CD4-positive, CD25-positive, alpha-beta regulatory T cell (primary cell): ENCODE data around the gene GTPBP6. TPM values are rescaled to one million over a fixed set of nuclear protein-coding genes. Genes with fewer than 3 reads are reported as not detected.
"Not testable (repeated sequence)": the region's sequence is repeated elsewhere in the genome, so short reads cannot be mapped to it uniquely, and the experiment has no call there.

Experiments
- ATAC-seq, 2 donors: fragments of 150-1000 bp; cut with Tn5 transposase; one replicate each; pipeline ENCODE4 v1.10.0; 2021; ENCODE audit warnings: low read depth in 2 of 2, moderate number of reproducible peaks in 2 of 2, moderate library complexity in 1 of 2
- DNase-seq, 3 donors: peaks; one replicate each; pipeline versions ENCODE4 v3.0.0 to v3.0.0-alpha.2; 2012 to 2022; ENCODE audit warnings: mixed read lengths in 1 of 3
- H3K27ac ChIP-seq: one replicate; pipeline ENCODE4 v1.7.0; 2013; ENCODE audit warnings: mild to moderate bottlenecking, low read length; ENCODE audit not compliant: insufficient read depth, poor library complexity, severe bottlenecking
- H3K27me3 ChIP-seq: one replicate; pipeline ENCODE4 v1.7.0; 2013; ENCODE audit warnings: low read length; ENCODE audit not compliant: control insufficient read depth, insufficient read depth
- H3K36me3 ChIP-seq: one replicate; pipeline ENCODE4 v1.7.0; 2013; ENCODE audit warnings: mild to moderate bottlenecking, low read length, moderate library complexity; ENCODE audit not compliant: control insufficient read depth, insufficient read depth
- H3K4me1 ChIP-seq: 2 replicates; pipeline ENCODE4 v1.7.0; 2013; ENCODE audit warnings: mild to moderate bottlenecking, low read length; ENCODE audit not compliant: insufficient read depth, control insufficient read depth, poor library complexity, severe bottlenecking
- H3K4me3 ChIP-seq: one replicate; pipeline ENCODE4 v1.7.0; 2013; ENCODE audit warnings: low read depth, mild to moderate bottlenecking, low read length, moderate library complexity
- H3K9me3 ChIP-seq, 2 experiments: 1 replicate in 1 of 2; 2 replicates in 1 of 2; pipeline ENCODE4 v1.7.0; 2013; ENCODE audit warnings: low read length in 2 of 2, mild to moderate bottlenecking in 1 of 2, moderate library complexity in 1 of 2; ENCODE audit not compliant: control insufficient read depth in 2 of 2
- H3K27ac Mint-ChIP-seq, 3 donors: one replicate each; pipeline ENCODE4 v1.8.0; 2020 to 2022; ENCODE audit warnings: mild to moderate bottlenecking in 3 of 3, mixed read lengths in 3 of 3, moderate library complexity in 2 of 3
- H3K27me3 Mint-ChIP-seq: one replicate; pipeline ENCODE4 v1.8.0; 2022; ENCODE audit warnings: mild to moderate bottlenecking, mixed read lengths
- H3K36me3 Mint-ChIP-seq: one replicate; pipeline ENCODE4 v1.8.0; 2020; ENCODE audit warnings: mixed read lengths
- H3K4me1 Mint-ChIP-seq, 4 donors: one replicate each; pipeline ENCODE4 v1.8.0; 2020 to 2022; ENCODE audit warnings: mixed read lengths in 4 of 4, mild to moderate bottlenecking in 1 of 4
- H3K4me3 Mint-ChIP-seq, 4 donors: one replicate each; pipeline ENCODE4 v1.8.0; 2020 to 2022; ENCODE audit warnings: mild to moderate bottlenecking in 4 of 4, mixed read lengths in 4 of 4, moderate library complexity in 3 of 4
- H3K9me3 Mint-ChIP-seq, 7 donors: one replicate each; pipeline ENCODE4 v1.8.0; 2020 to 2022; ENCODE audit warnings: mixed read lengths in 7 of 7, mild to moderate bottlenecking in 3 of 7, moderate library complexity in 2 of 7
- polyA plus RNA-seq, 4 donors: library from polyadenylated mRNA; unstranded; fragments of 300-500 nt; fragmentation: Illumina TruSeq; gene quantifications; one replicate each; pipeline ENCODE4 v1.2.3, GENCODE V29; 2021
- total RNA-seq: library from RNA; stranded (reverse); gene quantifications from one replicate; pipeline ENCODE4 v1.2.3, GENCODE V29; 2022

GTPBP6 gene
- total and polyA plus RNA-seq, 5 donors from 2014 or later: 29.7 to 62.2 (median 36.7) TPM

DNA sequence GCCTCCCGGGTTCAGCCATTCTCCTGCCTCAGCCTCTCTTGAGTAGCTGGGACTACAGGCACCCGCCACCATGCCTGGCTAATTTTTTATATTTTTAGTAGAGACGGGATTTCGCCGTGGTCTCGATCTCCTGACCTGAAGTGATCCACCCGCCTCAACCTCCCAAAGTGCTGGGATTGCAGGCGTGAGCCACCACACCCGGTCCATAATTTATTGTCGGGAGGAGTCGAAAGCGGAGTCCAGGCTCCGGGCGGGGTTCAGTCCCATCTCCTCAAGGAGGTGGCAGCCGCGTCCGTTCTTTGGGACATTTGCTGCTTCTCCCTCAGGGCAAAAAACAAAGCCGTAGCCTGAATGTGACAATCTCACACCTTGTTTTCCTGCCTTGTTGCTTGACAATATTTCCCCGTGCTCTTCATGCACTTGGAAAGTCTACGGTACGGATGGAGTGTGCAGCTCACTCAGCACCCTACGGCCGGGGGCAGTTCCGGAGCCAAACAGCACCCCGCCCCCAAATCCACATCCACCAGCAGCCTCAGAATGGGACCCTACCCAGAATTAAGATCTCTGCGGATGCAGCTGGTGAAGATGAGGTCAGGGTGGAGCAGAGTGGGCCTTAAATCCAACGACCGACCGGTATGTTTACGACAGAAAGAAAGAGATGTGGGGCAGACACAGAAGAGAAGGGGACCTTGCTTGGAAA lies 9.6 kb downstream of the GTPBP6 start:
- no peak for DNase-seq
- Histone ChIP-seq H3K4me3 (no peak overlapping the region), H3K36me3 (peaks cover 59% of the 10 kb centered on the region), H3K4me1 (no peaks in the 10 kb centered on the region), H3K27ac (no peak overlapping the region), H3K9me3 (no peaks in the 10 kb centered on the region), H3K27me3 (no peaks in the 10 kb centered on the region)
- H3K9me3 Mint-ChIP-seq: peaks cover 0 to 4% (median 0%) of the 10 kb centered on the region in 7 donors
- no peak for ATAC-seq
- H3K4me1 Mint-ChIP-seq: no peaks in the 10 kb centered on the region
- no peak overlapping the region for H3K4me3 Mint-ChIP-seq
- H3K27me3 Mint-ChIP-seq: no peaks in the 10 kb centered on the region
- H3K36me3 Mint-ChIP-seq: peaks cover 34% of the 10 kb centered on the region
- no peak overlapping the region for H3K27ac Mint-ChIP-seq

DNA sequence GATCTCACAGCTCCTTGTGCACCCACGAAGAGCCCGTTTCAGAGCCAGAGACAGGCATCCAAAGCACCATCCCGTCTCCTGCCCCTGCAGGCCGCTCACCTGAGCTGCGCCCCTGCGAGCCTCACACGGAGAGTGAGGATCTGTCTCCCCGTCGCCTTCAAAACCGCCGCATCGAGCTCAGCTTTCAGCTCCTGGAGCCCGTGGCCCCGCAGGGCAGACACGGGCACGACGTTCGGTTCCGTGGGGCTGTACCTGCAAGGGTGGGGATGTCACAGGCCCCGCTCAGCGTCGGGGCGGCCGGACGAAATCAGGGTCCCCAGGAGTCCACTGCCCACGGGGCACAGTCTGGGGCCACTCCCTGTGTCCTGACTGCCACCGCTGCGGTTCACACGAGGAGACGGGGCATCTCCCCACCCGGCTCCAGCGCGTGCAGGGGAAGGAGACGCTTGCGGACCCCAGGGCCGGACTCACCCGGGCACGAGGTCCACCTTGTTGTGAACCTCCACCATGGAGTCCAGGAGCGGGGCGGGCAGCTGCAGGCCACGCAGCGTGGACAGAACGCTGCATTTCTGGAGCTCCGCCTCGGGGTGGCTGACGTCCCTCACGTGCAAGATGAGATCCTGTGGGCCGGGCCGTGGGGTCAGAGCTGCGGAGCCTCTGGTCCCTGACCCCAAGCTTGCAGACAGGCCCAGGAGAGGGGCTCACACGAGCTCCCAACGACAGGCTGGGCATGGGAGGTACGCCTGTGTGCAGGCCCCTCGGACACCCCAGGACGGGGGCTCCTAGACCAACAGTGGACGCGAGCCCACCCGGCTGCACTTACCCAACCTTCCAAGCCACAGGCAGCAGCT lies 11.1 kb downstream of the GTPBP6 start:
- Histone ChIP-seq H3K27ac (no peak overlapping the region), H3K36me3 (peaks cover 45% of the 10 kb centered on the region), H3K27me3 (no peaks in the 10 kb centered on the region), H3K9me3 (no peaks in the 10 kb centered on the region), H3K4me1 (no peaks in the 10 kb centered on the region), H3K4me3 (no peak overlapping the region)
- H3K27me3 Mint-ChIP-seq: no peaks in the 10 kb centered on the region
- H3K27ac Mint-ChIP-seq: peak overlapping the region in 1 of 3 donors; percentile 20
- H3K9me3 Mint-ChIP-seq: peaks cover 0 to 4% (median 0%) of the 10 kb centered on the region in 7 donors
- H3K4me3 Mint-ChIP-seq: no peak overlapping the region
- ATAC-seq (no peak), DNase-seq (no peak)
- H3K36me3 Mint-ChIP-seq: peaks cover 31% of the 10 kb centered on the region
- no peaks in the 10 kb centered on the region for H3K4me1 Mint-ChIP-seq

DNA sequence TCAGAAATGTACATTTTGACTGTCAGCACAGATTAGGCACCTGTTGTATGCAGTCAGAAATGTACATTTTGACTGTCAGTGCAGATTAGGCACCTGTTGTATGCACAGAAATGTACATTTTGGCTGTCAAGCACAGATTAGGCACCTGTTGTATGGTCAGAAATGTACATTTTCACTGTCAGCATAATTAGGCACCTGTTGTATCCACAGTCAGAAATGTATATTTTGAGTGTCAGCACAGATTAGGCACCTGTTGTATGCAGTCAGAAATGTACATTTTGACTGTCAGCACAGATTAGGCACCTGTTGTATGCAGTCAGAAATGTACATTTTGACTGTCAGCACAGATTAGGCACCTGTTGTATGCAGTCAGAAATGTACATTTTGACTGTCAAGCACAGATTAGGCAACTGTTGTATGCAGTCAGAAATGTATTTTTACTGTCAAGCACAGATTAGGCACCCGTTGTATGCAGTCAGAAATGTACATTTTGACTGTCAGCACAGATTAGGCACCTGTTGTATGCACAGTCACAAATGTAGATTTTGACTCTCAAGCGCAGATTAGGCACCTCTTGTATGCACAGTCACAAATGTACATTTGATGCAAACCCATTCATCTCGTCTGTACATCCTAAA lies 11.9 kb downstream of the GTPBP6 start:
- peaks cover 25% of the 10 kb centered on the region for H3K36me3 Mint-ChIP-seq
- not testable (repeated sequence) for H3K4me1 ChIP-seq, H3K27me3 ChIP-seq, H3K9me3 Mint-ChIP-seq, DNase-seq, H3K27me3 Mint-ChIP-seq, H3K9me3 ChIP-seq, H3K27ac ChIP-seq, ATAC-seq, H3K4me1 Mint-ChIP-seq, H3K4me3 ChIP-seq, H3K4me3 Mint-ChIP-seq
- peak overlapping the region in 1 of 3 donors; percentile 20 for H3K27ac Mint-ChIP-seq
- peaks cover 38% of the 10 kb centered on the region for H3K36me3 ChIP-seq

DNA sequence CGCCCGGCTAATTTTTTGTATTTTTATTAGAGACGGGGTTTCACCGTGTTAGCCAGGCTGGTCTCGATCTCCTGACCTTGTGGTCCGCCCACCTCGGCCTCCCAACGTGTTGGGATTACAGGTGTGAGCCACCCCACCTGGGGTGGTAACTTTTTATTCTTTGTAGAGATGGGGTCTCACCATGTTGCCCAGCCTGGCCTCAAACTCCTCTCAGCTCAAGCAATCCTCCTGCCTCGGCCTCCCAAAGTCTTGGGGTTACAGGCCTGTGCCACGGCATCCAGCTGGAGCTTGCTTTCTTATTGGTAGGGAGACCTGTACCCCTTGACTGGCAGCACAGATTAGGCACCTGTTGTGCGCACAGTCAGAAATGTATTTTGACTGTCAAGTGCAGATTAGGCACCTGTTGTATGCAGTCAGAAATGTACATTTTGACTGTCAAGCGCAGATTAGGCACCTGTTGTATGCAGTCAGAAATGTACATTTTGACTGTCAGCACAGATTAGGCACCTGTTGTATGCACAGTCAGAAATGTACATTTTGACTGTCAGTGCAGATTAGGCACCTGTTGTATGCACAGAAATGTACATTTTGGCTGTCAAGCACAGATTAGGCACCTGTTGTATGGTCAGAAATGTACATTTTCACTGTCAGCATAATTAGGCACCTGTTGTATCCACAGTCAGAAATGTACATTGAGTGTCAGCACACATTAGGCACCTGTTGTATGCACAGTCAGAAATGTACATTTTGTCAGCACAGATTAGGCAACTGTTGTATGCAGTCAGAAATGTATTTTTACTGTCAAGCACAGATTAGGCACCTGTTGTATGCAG lies 12.6 kb downstream of the GTPBP6 start:
- not testable (repeated sequence) for H3K4me1 ChIP-seq, H3K27ac Mint-ChIP-seq, H3K4me3 ChIP-seq, H3K27ac ChIP-seq, H3K27me3 ChIP-seq, ATAC-seq, H3K4me1 Mint-ChIP-seq, H3K4me3 Mint-ChIP-seq, DNase-seq, H3K9me3 Mint-ChIP-seq, H3K27me3 Mint-ChIP-seq, H3K9me3 ChIP-seq
- H3K36me3 ChIP-seq: peaks cover 35% of the 10 kb centered on the region
- H3K36me3 Mint-ChIP-seq: peaks cover 24% of the 10 kb centered on the region

DNA sequence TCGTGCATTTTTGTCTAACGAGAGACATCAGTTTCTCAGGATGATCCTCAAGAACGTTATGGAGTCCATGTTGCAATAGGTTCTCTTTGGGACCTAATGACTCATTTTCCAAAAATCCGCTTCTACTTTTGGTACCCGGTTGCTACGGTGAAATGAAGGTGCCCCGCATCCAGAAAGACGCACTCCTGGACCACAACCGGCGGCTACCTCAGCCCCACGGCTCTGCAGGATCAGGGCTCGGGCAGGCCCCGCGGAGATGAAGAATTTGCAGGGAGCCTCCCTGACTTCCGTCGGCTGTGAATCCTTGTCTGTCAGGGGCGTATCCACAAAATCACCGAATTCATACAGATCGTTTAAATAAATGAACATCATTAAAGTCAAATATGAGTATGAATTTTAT lies 15.6 kb downstream of the GTPBP6 start:
- Histone ChIP-seq H3K9me3 (no peaks in the 10 kb centered on the region), H3K27me3 (no peaks in the 10 kb centered on the region), H3K27ac (no peak overlapping the region), H3K36me3 (peaks cover 22% of the 10 kb centered on the region), H3K4me1 (no peaks in the 10 kb centered on the region), H3K4me3 (no peak overlapping the region)
- ATAC-seq (no peak), DNase-seq (no peak)
- peak overlapping the region in 1 of 4 donors; percentile 9 for H3K4me3 Mint-ChIP-seq
- no peaks in the 10 kb centered on the region for H3K4me1 Mint-ChIP-seq
- H3K27me3 Mint-ChIP-seq: no peaks in the 10 kb centered on the region
- H3K9me3 Mint-ChIP-seq: peaks cover 0 to 4% (median 0%) of the 10 kb centered on the region in 7 donors
- no peak overlapping the region for H3K27ac Mint-ChIP-seq
- H3K36me3 Mint-ChIP-seq: peaks cover 10% of the 10 kb centered on the region

DNA sequence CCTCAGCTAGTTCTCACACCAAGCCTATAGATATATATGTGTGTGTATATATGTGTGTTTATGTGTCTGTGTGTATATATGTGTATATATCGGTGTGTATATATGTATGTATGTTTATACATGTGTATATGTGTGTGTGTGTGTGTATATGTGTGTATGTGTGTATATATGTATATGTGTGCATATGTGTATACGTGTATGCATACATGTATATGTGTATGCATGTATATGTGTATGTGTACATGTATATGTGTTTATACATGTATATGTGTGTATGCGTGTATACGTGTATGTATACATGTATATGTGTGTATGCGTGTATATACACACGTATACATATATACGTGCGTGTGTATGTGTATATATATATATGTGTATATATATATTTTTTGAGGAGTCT lies 18.3 kb downstream of the GTPBP6 start:
- no peaks in the 10 kb centered on the region for H3K27me3 Mint-ChIP-seq
- Histone ChIP-seq H3K27ac (no peak overlapping the region), H3K27me3 (no peaks in the 10 kb centered on the region), H3K36me3 (peaks cover 5% of the 10 kb centered on the region), H3K4me3 (no peak overlapping the region), H3K9me3 (no peaks in the 10 kb centered on the region), H3K4me1 (no peaks in the 10 kb centered on the region)
- H3K27ac Mint-ChIP-seq: no peak overlapping the region
- H3K4me3 Mint-ChIP-seq: no peak overlapping the region
- H3K36me3 Mint-ChIP-seq: peaks cover 16% of the 10 kb centered on the region
- DNase-seq (no peak), ATAC-seq (no peak)
- H3K4me1 Mint-ChIP-seq: no peaks in the 10 kb centered on the region
- H3K9me3 Mint-ChIP-seq: peaks cover 0 to 4% (median 0%) of the 10 kb centered on the region in 7 donors

DNA sequence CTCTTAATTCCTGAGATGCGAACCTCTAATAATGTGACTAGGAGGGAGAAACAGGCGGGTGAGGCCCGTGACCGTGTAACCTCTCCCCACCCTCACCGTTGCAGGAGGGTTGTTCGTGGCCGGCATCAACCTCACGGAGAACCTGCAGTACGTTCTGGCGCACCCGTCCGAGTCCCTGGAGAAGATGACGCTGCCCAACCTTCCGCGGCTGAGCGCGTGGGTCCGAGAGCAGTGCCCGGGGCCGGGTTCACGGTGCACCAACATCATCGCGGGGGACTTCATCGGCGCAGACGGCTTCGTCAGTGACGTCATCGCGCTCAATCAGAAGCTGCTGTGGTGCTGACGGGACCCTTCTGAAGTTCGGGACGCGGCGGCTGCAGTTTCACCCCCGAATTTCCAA lies 19.6 kb downstream of the GTPBP6 start:
- DNase-seq: no peak
- ATAC-seq: no peak
- H3K36me3 ChIP-seq: peaks cover 3% of the 10 kb centered on the region
- H3K4me3 ChIP-seq: no peak overlapping the region
- H3K27me3 Mint-ChIP-seq: no peaks in the 10 kb centered on the region
- H3K4me1 Mint-ChIP-seq: no peaks in the 10 kb centered on the region
- no peaks in the 10 kb centered on the region for H3K4me1 ChIP-seq
- peaks cover 17% of the 10 kb centered on the region for H3K36me3 Mint-ChIP-seq
- no peaks in the 10 kb centered on the region for H3K9me3 ChIP-seq
- H3K27ac Mint-ChIP-seq: no peak overlapping the region
- no peak overlapping the region for H3K4me3 Mint-ChIP-seq
- no peaks in the 10 kb centered on the region for H3K27me3 ChIP-seq
- H3K27ac ChIP-seq: no peak overlapping the region
- no peaks in the 10 kb centered on the region for H3K9me3 Mint-ChIP-seq
